ENCODE results near the gene SERINC5. TPM values are rescaled to one million over a fixed set of nuclear protein-coding genes. Genes with fewer than 3 reads are reported as not detected.

Gene SERINC5
- total RNA-seq, 1 donor from 2014 or later, result 57.3 TPM

DNA sequence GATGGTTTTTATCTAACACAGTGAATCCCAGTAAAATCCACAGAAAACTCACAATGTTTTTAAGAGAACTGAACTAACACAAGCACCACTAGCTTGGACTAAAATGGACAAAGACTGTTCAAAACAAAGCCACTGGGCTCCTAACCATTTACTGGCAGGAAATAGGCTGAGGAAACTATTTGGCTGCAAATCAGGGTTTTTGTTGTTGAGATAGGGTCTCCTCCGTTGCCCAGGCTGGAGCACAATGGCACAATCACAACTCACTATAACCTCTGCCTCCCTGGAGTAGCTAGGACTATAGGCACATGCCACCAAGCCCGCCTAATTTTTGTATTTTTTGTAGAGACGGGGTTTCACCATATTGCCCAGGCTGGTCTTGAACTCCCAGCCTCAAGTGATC lies 121.0 kb downstream of the SERINC5 start:
- no peak overlapping the region for H3K4me3 Mint-ChIP-seq (ENCODE audit: unreplicated experiment)
- Histone ChIP-seq H3K27ac (ENCODE audit: low read depth, low read length) (no peak overlapping the region), H3K4me1 (ENCODE audit: insufficient read depth, low read length) (no peaks in the 10 kb centered on the region), H3K9me3 (ENCODE audit: insufficient read depth, low read depth, low read length) (no peaks in the 10 kb centered on the region), H3K27me3 (ENCODE audit: insufficient read depth, low read length) (no peaks in the 10 kb centered on the region), H3K79me2 (ENCODE audit: insufficient read depth, low read length) (no peaks in the 10 kb centered on the region), H3K9ac (ENCODE audit: low read length) (no peak overlapping the region), H4K20me1 (ENCODE audit: insufficient read depth, low read length) (no peaks in the 10 kb centered on the region), H3K4me3 (ENCODE audit: insufficient read depth, low read depth, low read length) (no peak overlapping the region), H3K4me2 (ENCODE audit: low read length) (no peak overlapping the region), H2AFZ (ENCODE audit: low read depth, low read length) (no peak overlapping the region), H3K36me3 (ENCODE audit: insufficient read depth, low read length) (no peaks in the 10 kb centered on the region)
- TF ChIP-seq EZH2 (IDR thresholded peaks at IDR 0.05; ENCODE audit: insufficient read depth, low read length), result no peak
- TF ChIP-seq, protein P1, sequence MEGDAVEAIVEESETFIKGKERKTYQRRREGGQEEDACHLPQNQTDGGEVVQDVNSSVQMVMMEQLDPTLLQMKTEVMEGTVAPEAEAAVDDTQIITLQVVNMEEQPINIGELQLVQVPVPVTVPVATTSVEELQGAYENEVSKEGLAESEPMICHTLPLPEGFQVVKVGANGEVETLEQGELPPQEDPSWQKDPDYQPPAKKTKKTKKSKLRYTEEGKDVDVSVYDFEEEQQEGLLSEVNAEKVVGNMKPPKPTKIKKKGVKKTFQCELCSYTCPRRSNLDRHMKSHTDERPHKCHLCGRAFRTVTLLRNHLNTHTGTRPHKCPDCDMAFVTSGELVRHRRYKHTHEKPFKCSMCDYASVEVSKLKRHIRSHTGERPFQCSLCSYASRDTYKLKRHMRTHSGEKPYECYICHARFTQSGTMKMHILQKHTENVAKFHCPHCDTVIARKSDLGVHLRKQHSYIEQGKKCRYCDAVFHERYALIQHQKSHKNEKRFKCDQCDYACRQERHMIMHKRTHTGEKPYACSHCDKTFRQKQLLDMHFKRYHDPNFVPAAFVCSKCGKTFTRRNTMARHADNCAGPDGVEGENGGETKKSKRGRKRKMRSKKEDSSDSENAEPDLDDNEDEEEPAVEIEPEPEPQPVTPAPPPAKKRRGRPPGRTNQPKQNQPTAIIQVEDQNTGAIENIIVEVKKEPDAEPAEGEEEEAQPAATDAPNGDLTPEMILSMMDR (IDR thresholded peaks at IDR 0.05; ENCODE audit: insufficient read depth, low read depth, low read length), result no peak
- peaks cover 8% of the 10 kb centered on the region for H3K4me1 Mint-ChIP-seq (ENCODE audit: low read depth, unreplicated experiment)
- H3K9me3 Mint-ChIP-seq (ENCODE audit: unreplicated experiment), result no peaks in the 10 kb centered on the region
- H3K36me3 Mint-ChIP-seq (ENCODE audit: low read depth, unreplicated experiment), result peaks cover 2% of the 10 kb centered on the region
- FAIRE-seq (no peak), DNase-seq (ENCODE audit: low read depth) (no peak)
- H3K27ac Mint-ChIP-seq (ENCODE audit: unreplicated experiment), result no peak overlapping the region
- H3K27me3 Mint-ChIP-seq (ENCODE audit: low read depth, unreplicated experiment), result no peaks in the 10 kb centered on the region

- Histone ChIP-seq H2AFZ (ENCODE audit: low read depth, low read length) (no peak overlapping the region), H3K9me3 (ENCODE audit: insufficient read depth, low read depth, low read length) (no peaks in the 10 kb centered on the region), H4K20me1 (ENCODE audit: insufficient read depth, low read length) (no peaks in the 10 kb centered on the region), H3K27me3 (ENCODE audit: insufficient read depth, low read length) (no peaks in the 10 kb centered on the region), H3K79me2 (ENCODE audit: insufficient read depth, low read length) (no peaks in the 10 kb centered on the region), H3K4me1 (ENCODE audit: insufficient read depth, low read length) (peaks cover 15% of the 10 kb centered on the region), H3K36me3 (ENCODE audit: insufficient read depth, low read length) (no peaks in the 10 kb centered on the region), H3K4me3 (ENCODE audit: insufficient read depth, low read depth, low read length) (no peak overlapping the region), H3K27ac (ENCODE audit: low read depth, low read length) (no peak overlapping the region), H3K9ac (ENCODE audit: low read length) (no peak overlapping the region), H3K4me2 (ENCODE audit: low read length) (no peak overlapping the region)
- FAIRE-seq (no peak), DNase-seq (ENCODE audit: low read depth) (no peak)
- Mint-ChIP-seq H3K4me3 (ENCODE audit: unreplicated experiment) (no peak overlapping the region), H3K9me3 (ENCODE audit: unreplicated experiment) (no peaks in the 10 kb centered on the region), H3K27me3 (ENCODE audit: low read depth, unreplicated experiment) (no peaks in the 10 kb centered on the region), H3K4me1 (ENCODE audit: low read depth, unreplicated experiment) (peaks cover 21% of the 10 kb centered on the region), H3K36me3 (ENCODE audit: low read depth, unreplicated experiment) (no peaks in the 10 kb centered on the region), H3K27ac (ENCODE audit: unreplicated experiment) (no peak overlapping the region)
- TF ChIP-seq, protein P1 (IDR thresholded peaks at IDR 0.05; ENCODE audit: insufficient read depth, low read depth, low read length), result no peak
- no peak for TF ChIP-seq EZH2 (IDR thresholded peaks at IDR 0.05; ENCODE audit: insufficient read depth, low read length)
Observed at GRCh38 chr5:80129146-80129545, 126.7 kb downstream of the SERINC5 start.

DNA sequence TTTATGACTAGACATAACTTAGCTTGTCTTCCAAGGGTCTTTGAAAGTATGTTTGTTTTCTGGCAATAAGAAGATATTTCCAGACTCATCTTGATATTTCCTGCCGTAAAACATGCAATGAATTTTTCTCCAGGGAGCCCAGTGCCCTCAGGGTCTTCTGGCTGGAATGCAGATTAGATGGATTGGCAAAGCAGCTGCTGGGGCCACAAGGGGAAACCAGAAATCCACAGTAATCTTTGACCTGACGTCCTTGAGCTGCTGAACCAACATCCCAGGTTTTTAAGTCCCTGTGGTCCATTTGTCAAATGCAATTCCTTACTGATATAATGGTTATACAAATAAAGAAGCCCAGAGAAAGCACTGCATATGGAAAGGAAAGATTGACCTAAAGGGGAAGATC lies 127.7 kb downstream of the SERINC5 start:
- DNase-seq (ENCODE audit: low read depth), result peak; percentile 26
- H3K27ac Mint-ChIP-seq (ENCODE audit: unreplicated experiment), result no peak overlapping the region
- Histone ChIP-seq H3K27ac (ENCODE audit: low read depth, low read length) (no peak overlapping the region), H4K20me1 (ENCODE audit: insufficient read depth, low read length) (no peaks in the 10 kb centered on the region), H3K4me3 (ENCODE audit: insufficient read depth, low read depth, low read length) (no peak overlapping the region), H3K9me3 (ENCODE audit: insufficient read depth, low read depth, low read length) (no peaks in the 10 kb centered on the region), H2AFZ (ENCODE audit: low read depth, low read length) (no peak overlapping the region), H3K4me1 (ENCODE audit: insufficient read depth, low read length) (peaks cover 15% of the 10 kb centered on the region), H3K4me2 (ENCODE audit: low read length) (no peak overlapping the region), H3K36me3 (ENCODE audit: insufficient read depth, low read length) (no peaks in the 10 kb centered on the region), H3K79me2 (ENCODE audit: insufficient read depth, low read length) (no peaks in the 10 kb centered on the region), H3K9ac (ENCODE audit: low read length) (no peak overlapping the region), H3K27me3 (ENCODE audit: insufficient read depth, low read length) (no peaks in the 10 kb centered on the region)
- H3K9me3 Mint-ChIP-seq (ENCODE audit: unreplicated experiment), result no peaks in the 10 kb centered on the region
- TF ChIP-seq, protein P1 (IDR thresholded peaks at IDR 0.05; ENCODE audit: insufficient read depth, low read depth, low read length), result no peak
- TF ChIP-seq EZH2 (IDR thresholded peaks at IDR 0.05; ENCODE audit: insufficient read depth, low read length), result no peak
- peaks cover 21% of the 10 kb centered on the region for H3K4me1 Mint-ChIP-seq (ENCODE audit: low read depth, unreplicated experiment)
- no peaks in the 10 kb centered on the region for H3K27me3 Mint-ChIP-seq (ENCODE audit: low read depth, unreplicated experiment)
- no peaks in the 10 kb centered on the region for H3K36me3 Mint-ChIP-seq (ENCODE audit: low read depth, unreplicated experiment)
- no peak for FAIRE-seq
- no peak overlapping the region for H3K4me3 Mint-ChIP-seq (ENCODE audit: unreplicated experiment)

Measured in astrocyte (in vitro differentiated cells and primary cell).